Inferior parietal cortex (tissue), 1 donor: ENCODE measurements around the gene RAD54L.
"Not testable (repeated sequence)": the region's sequence is repeated elsewhere in the genome, so short reads cannot be mapped to it uniquely, and the experiment has no call there.

Source experiments
- DNase-seq: peaks from one replicate; pipeline ENCODE4 v3.0.0-alpha.2; 2016; ENCODE audit errors: extremely low spot score

RAD54L gene

GRCh38 chr1:46247436-46248121 lies at the start of gene RAD54L:
TSS of gene RAD54L (plus strand) at chr1:46247763. CDS start at chr1:46248406, 643 bp downstream.
- DNase-seq: peak; percentile 98

DNA sequence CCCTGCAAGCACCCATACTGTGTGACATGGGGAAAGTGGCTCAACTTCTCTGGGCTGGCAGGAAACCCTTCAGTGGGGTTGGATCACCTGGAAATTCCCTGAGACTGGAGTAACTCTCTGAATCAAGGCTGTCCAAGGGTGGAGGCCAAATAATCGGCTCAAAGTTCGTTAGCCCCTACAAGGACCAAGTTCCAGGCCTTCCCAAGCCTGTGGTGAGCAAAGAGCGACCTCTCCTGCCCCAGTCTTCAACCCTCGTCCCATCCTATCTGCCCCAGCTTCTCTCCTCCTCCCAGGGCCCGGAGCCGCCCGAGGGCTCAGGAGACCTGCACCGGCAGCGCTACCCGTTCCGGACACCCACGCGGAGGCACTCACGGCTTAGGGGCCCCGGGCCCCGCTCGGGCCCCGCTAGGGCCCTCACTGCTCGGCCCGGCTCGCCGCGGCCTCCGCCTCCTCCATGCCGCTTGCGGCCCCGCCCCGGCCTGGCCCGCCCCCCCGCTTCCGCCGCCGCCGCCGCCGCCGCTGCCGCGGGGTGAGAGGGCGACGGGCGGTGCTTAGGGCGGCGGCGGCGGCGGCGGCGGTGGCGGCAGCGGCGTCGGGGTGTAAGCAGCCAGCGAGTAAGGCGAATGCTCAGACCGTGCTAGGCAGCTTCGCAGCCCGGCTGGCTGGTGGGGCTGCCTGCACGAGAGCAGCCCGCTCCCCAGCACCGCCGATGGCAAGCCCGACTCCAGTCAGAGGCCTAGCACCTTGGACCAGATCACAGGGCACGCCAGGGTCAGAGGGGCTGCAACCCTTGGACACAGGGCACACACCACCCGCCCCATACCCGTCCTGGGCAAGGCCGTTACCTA lies 49.4 kb upstream of the RAD54L start, which contains the start of gene POMGNT1:
TSS of gene POMGNT1 (minus strand) at position 471 of the 848 bp plus-strand sequence. CDS start 613 bp downstream, outside the sequence.
- DNase-seq: peak; percentile 55

GRCh38 chr1:46199233-46199749 lies 48.3 kb upstream of the RAD54L start:
- DNase-seq: no peak

- no peak for DNase-seq
Measured at GRCh38 chr1:46203738-46204405, 43.7 kb upstream of the RAD54L start.

GRCh38 chr1:46204406-46204742 lies 43.2 kb upstream of the RAD54L start:
- no peak for DNase-seq

DNA sequence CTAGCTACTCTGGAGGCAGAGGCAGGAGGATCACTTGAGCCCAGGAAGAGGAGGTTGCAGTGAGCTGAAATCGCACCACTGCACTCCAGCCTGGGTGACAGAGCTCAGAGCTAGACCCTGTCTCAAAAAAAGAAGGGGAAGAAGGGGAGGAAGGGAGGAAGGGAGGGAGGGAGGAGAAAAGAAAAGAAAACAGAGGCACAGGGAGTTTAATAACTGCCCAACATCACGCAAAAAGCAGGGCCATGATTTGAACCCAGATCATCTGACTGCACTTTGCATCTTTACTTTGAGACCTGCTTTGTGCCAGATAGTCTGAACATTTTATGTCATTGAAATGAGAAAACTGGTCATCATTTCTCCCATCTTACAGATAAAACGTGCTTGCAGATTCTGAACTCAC lies 42.4 kb upstream of the RAD54L start:
- DNase-seq: no peak

- no peak for DNase-seq
Measured at GRCh38 chr1:46205791-46206190, 41.8 kb upstream of the RAD54L start.

- no peak for DNase-seq
Measured at GRCh38 chr1:46206399-46206798, 41.2 kb upstream of the RAD54L start.

GRCh38 chr1:46210561-46210960 lies 37.0 kb upstream of the RAD54L start:
- DNase-seq: no peak

DNA sequence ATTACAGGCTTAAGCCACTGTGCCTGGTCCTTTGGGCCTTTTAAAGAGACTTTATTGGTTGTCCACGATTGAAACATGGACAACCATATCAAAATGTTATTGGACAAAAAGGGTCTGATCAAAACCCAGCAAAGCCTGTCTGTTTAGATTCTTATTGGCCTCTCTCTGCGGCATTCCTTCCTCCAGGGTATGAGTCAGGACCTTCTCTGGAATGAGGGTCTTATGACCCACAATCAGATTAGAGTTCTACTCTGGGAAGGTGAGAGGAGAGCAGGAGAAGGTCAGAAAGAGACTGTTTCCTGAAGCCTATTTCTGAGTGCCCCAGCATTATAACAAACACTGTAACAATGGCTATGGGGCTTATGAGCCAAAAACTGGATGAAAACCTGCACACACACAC lies 36.5 kb upstream of the RAD54L start:
- no peak for DNase-seq

DNA sequence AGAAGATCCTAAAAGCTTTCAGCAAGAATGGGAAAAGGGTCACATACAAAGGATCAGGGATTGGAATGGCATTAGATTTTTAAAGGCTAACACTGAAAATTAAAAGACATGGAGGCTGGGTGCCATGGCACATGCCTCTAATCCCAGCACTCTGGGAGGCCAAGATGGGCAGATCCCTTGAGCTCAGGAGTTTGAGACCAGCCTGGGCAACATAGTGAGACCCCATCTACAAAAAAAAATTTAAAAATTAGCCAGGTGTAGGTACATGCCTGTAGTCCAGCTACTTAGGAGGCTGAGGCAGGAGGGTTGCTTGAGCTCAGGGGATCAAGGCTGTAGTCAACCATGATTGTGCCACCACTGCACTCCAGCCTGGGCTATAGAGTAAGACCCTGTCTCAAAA lies 32.1 kb upstream of the RAD54L start:
- no peak for DNase-seq

DNA sequence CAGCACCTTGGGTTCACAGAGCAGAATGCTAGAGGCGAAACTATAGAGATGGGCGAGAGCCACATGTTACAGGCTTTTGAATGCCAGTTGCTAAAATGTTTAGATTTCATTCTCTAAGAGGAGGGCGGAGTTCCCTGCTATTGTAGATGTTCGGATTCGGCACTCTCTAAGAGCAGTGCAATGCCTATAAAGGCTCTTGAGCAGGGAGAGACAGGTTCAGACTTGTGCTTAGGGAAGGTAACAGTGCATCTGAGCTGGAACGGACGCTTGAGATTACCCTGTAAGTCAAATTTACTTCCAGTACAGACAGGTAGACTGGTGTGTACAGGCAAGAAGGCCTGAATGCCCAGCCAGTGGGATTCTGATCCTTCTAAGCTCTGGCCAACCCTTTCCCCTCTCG lies 29.1 kb upstream of the RAD54L start:
- DNase-seq: no peak

- no peak for DNase-seq
Measured at GRCh38 chr1:46219551-46220520, 27.7 kb upstream of the RAD54L start.

DNA sequence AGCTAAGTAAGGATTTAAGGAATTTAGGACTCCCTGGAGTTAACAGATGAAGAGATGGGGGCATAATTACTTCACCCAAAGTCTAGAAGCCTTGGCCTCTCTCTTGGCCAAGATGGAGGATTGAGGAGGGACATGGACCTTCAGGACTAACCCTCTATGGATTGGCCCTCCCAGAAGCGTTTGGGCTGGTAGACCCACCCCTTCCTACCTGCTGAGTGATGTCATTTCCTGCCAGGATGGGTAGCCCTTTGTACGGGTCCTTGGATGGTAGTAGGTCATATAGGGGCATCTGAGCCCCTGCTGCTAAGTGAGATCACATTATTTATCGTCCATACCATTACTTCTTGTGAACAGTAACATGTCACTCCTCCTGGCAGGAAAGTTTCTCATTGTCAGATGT lies 26.8 kb upstream of the RAD54L start:
- DNase-seq: no peak

DNA sequence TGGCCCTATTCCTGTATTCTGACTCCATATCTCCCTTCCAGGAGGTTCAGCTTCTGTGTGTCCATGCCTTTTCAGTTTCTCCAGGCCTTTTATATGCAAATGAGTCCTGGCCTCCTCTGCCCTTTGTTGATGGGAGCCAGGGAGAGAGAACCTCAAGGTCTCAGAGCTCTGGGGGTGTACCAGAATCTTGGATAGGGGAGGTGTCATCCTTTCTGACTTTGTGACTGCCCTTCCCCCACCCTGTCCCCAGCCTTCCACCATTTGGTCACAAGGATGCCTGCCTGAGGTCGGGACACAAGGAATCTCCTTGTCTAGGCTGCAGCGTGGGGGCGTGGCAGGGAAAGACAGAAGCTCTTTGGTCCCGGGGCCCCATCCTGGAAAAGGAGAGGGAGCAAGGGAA lies 25.8 kb upstream of the RAD54L start:
- DNase-seq: peak; percentile 78

DNA sequence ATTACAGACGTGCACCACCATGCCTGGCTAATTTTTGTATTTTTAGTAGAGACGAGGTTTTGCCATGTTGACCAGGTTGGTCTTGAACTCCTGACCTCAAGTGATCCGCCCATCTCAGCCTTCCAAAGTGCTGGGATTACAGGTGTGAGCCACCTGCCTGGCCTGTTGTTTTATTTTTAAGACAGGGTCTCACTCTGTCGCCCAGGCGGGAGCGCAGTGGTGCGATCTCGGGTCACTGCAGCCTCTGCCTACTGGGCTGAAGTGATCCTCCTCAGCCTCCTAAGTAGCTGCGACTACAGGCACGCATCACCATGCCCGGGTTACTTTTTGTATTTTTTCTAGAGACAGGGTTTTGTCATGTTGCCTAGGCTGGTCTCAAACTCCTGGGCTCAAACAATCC lies 24.5 kb upstream of the RAD54L start:
- DNase-seq: not testable (repeated sequence)

- peak; percentile 91 for DNase-seq
Measured at GRCh38 chr1:46223472-46223943, 24.1 kb upstream of the RAD54L start.

- DNase-seq: no peak
Measured at GRCh38 chr1:46224966-46225365, 22.6 kb upstream of the RAD54L start.

DNA sequence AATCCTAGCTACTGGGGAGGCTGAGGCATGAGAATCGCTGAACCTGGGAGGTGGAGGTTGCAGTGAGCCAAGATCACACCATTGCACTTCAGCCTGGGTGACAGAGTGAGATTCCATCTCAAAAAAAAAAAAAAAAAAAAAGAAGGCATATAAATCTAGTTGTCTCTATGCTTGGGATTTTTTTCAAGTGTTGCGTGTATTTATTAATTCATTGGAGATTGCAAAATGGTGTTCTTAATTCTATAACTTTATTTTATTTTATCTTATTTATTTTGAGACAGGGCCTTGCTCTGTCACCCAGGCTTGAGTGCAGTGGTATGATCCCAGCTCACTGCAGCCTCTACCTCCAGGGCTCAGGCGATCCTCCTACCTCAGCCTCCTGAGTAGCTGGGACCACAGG lies 16.3 kb upstream of the RAD54L start:
- DNase-seq: not testable (repeated sequence)

GRCh38 chr1:46236882-46237281 lies 10.7 kb upstream of the RAD54L start:
- DNase-seq: no peak

GRCh38 chr1:46238865-46239264 lies 8.7 kb upstream of the RAD54L start:
- not testable (repeated sequence) for DNase-seq
